ENCODE data around the gene CLTCL1. TPM values are rescaled to one million over a fixed set of nuclear protein-coding genes. Genes with fewer than 3 reads are reported as not detected.
A peak's percentile ranks its signal among the peaks of the same experiment; 100 is the strongest.

The CLTCL1 gene
- total and polyA plus RNA-seq, 2 experiments from 2014 or later: 6.6 to 15.1 TPM

DNA sequence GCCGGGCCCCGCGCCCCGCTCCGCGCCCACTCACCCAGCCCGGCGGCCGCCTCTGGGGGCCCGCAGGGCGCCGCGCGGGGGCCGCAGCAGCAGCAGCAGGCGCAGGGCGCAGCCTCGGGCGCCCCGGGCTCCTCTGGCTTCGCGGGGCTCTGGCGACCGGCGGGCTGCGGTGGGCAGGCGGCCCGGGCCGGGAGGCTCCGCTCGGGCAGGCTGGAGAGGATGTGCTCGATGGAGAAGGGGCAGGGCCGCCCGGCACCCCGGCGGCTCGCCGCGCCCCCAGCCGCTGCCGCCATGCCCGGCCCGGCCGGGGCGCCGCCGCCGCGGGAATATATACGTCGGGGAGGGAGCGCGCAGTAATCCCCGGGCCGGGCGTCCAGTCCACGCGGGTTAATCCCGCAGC is 141.5 kb downstream of the CLTCL1 start, which contains the start of gene GSC2:
Gene GSC2, minus strand, starts transcription at position 302 of the 400 bp plus-strand sequence. Its CDS starts 9 bp downstream, at position 293.
- 0 out of 2 replicates have a peak, but pooled peaks cover 18% of the 10 kb centered on the region for H3F3A ChIP-seq (replicated peaks; ENCODE audit: low read depth)
- no peaks in the 10 kb centered on the region for H3K36me3 ChIP-seq (ENCODE audit: insufficient read depth)
- TF ChIP-seq ZNF331 (CRISPR knock-in tag; IDR thresholded peaks at IDR 0.05; ENCODE audit: low read depth): no peak
- TF ChIP-seq JUNB (IDR thresholded peaks at IDR 0.05; ENCODE audit: unreplicated experiment): no peak
- TF ChIP-seq, protein P1, sequence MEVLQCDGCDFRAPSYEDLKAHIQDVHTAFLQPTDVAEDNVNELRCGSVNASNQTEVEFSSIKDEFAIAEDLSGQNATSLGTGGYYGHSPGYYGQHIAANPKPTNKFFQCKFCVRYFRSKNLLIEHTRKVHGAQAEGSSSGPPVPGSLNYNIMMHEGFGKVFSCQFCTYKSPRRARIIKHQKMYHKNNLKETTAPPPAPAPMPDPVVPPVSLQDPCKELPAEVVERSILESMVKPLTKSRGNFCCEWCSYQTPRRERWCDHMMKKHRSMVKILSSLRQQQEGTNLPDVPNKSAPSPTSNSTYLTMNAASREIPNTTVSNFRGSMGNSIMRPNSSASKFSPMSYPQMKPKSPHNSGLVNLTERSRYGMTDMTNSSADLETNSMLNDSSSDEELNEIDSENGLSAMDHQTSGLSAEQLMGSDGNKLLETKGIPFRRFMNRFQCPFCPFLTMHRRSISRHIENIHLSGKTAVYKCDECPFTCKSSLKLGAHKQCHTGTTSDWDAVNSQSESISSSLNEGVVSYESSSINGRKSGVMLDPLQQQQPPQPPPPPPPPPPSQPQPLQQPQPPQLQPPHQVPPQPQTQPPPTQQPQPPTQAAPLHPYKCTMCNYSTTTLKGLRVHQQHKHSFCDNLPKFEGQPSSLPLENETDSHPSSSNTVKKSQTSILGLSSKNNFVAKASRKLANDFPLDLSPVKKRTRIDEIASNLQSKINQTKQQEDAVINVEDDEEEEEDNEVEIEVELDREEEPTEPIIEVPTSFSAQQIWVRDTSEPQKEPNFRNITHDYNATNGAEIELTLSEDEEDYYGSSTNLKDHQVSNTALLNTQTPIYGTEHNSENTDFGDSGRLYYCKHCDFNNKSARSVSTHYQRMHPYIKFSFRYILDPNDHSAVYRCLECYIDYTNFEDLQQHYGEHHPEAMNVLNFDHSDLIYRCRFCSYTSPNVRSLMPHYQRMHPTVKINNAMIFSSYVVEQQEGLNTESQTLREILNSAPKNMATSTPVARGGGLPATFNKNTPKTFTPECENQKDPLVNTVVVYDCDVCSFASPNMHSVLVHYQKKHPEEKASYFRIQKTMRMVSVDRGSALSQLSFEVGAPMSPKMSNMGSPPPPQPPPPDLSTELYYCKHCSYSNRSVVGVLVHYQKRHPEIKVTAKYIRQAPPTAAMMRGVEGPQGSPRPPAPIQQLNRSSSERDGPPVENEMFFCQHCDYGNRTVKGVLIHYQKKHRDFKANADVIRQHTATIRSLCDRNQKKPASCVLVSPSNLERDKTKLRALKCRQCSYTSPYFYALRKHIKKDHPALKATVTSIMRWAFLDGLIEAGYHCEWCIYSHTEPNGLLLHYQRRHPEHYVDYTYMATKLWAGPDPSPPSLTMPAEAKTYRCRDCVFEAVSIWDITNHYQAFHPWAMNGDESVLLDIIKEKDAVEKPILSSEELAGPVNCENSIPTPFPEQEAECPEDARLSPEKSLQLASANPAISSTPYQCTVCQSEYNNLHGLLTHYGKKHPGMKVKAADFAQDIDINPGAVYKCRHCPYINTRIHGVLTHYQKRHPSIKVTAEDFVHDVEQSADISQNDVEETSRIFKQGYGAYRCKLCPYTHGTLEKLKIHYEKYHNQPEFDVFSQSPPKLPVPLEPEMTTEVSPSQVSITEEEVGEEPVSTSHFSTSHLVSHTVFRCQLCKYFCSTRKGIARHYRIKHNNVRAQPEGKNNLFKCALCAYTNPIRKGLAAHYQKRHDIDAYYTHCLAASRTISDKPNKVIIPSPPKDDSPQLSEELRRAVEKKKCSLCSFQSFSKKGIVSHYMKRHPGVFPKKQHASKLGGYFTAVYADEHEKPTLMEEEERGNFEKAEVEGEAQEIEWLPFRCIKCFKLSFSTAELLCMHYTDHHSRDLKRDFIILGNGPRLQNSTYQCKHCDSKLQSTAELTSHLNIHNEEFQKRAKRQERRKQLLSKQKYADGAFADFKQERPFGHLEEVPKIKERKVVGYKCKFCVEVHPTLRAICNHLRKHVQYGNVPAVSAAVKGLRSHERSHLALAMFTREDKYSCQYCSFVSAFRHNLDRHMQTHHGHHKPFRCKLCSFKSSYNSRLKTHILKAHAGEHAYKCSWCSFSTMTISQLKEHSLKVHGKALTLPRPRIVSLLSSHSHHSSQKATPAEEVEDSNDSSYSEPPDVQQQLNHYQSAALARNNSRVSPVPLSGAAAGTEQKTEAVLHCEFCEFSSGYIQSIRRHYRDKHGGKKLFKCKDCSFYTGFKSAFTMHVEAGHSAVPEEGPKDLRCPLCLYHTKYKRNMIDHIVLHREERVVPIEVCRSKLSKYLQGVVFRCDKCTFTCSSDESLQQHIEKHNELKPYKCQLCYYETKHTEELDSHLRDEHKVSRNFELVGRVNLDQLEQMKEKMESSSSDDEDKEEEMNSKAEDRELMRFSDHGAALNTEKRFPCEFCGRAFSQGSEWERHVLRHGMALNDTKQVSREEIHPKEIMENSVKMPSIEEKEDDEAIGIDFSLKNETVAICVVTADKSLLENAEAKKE (CRISPR knock-in tag; IDR thresholded peaks at IDR 0.05): no peak
- TF ChIP-seq, protein P2, sequence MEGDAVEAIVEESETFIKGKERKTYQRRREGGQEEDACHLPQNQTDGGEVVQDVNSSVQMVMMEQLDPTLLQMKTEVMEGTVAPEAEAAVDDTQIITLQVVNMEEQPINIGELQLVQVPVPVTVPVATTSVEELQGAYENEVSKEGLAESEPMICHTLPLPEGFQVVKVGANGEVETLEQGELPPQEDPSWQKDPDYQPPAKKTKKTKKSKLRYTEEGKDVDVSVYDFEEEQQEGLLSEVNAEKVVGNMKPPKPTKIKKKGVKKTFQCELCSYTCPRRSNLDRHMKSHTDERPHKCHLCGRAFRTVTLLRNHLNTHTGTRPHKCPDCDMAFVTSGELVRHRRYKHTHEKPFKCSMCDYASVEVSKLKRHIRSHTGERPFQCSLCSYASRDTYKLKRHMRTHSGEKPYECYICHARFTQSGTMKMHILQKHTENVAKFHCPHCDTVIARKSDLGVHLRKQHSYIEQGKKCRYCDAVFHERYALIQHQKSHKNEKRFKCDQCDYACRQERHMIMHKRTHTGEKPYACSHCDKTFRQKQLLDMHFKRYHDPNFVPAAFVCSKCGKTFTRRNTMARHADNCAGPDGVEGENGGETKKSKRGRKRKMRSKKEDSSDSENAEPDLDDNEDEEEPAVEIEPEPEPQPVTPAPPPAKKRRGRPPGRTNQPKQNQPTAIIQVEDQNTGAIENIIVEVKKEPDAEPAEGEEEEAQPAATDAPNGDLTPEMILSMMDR (conservative IDR thresholded peaks at IDR 0.05; ENCODE audit: low read depth in 2 of 2): no peak
- no peak for TF ChIP-seq POLR2AphosphoS5 (IDR thresholded peaks at IDR 0.05; ENCODE audit: low read depth)
- TF ChIP-seq EZH2phosphoT487 (IDR thresholded peaks at IDR 0.05; ENCODE audit: unreplicated experiment): no peak
- TF ChIP-seq CREB1 (CRISPR knock-in tag; IDR thresholded peaks at IDR 0.05; ENCODE audit: low read depth): no peak
- no peak for TF ChIP-seq ETS1 (IDR thresholded peaks at IDR 0.05)
- TF ChIP-seq ZNF114 (CRISPR knock-in tag; IDR thresholded peaks at IDR 0.05): no peak
- TF ChIP-seq, protein P3, sequence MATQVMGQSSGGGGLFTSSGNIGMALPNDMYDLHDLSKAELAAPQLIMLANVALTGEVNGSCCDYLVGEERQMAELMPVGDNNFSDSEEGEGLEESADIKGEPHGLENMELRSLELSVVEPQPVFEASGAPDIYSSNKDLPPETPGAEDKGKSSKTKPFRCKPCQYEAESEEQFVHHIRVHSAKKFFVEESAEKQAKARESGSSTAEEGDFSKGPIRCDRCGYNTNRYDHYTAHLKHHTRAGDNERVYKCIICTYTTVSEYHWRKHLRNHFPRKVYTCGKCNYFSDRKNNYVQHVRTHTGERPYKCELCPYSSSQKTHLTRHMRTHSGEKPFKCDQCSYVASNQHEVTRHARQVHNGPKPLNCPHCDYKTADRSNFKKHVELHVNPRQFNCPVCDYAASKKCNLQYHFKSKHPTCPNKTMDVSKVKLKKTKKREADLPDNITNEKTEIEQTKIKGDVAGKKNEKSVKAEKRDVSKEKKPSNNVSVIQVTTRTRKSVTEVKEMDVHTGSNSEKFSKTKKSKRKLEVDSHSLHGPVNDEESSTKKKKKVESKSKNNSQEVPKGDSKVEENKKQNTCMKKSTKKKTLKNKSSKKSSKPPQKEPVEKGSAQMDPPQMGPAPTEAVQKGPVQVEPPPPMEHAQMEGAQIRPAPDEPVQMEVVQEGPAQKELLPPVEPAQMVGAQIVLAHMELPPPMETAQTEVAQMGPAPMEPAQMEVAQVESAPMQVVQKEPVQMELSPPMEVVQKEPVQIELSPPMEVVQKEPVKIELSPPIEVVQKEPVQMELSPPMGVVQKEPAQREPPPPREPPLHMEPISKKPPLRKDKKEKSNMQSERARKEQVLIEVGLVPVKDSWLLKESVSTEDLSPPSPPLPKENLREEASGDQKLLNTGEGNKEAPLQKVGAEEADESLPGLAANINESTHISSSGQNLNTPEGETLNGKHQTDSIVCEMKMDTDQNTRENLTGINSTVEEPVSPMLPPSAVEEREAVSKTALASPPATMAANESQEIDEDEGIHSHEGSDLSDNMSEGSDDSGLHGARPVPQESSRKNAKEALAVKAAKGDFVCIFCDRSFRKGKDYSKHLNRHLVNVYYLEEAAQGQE (IDR thresholded peaks at IDR 0.05; ENCODE audit: unreplicated experiment): no peak
- no peak for TF ChIP-seq EZH2 (IDR thresholded peaks at IDR 0.05; ENCODE audit: low read depth, unreplicated experiment)
- no peak for TF ChIP-seq STAT1 (IDR thresholded peaks at IDR 0.05; ENCODE audit: unreplicated experiment)
- H3K27ac ChIP-seq (ENCODE audit: low read depth): no peak within 1 kb of the TSS
- Mint-ChIP-seq H3K4me3 (peak within 1 kb of the TSS; percentile 66), H3K27ac (no peak within 1 kb of the TSS), H3K4me1 (peaks cover 19% of the 10 kb centered on the region), H3K36me3 (ENCODE audit: low read depth) (peaks cover 3% of the 10 kb centered on the region; the same call in 1 of the 3 replicates), H3K9me3 (peaks cover 10% of the 10 kb centered on the region; the same call in 2 of the 3 replicates), H3K27me3 (ENCODE audit: insufficient read depth, low read depth, poor library complexity) (peaks cover 69% of the 10 kb centered on the region)
- H3K79me2 ChIP-seq (replicated peaks; ENCODE audit: insufficient read depth): no peaks in the 10 kb centered on the region
- no peaks in the 10 kb centered on the region; the same call in 1 of the 2 replicates for H3K4me1 ChIP-seq (ENCODE audit: insufficient read depth)
- DNase-seq (ENCODE audit: low spot score): no peak
- peak within 1 kb of the TSS; percentile 96 for H2AFZ ChIP-seq
- H3K4me3 ChIP-seq: peak within 1 kb of the TSS; percentile 64
- peaks cover 90% of the 10 kb centered on the region for H3K27me3 ChIP-seq (ENCODE audit: insufficient read depth)
- ATAC-seq: no peak; the same call in 2 of the 3 replicates
- no peaks in the 10 kb centered on the region for H4K20me1 ChIP-seq (replicated peaks; ENCODE audit: insufficient read depth)
- H3K9me2 ChIP-seq (ENCODE audit: insufficient read depth): no peaks in the 10 kb centered on the region
- H3K4me2 ChIP-seq: peak within 1 kb of the TSS; percentile 87

Measured in GM23338 (cell line).